Ovary (tissue), 9 donors: Measurements from ENCODE around the gene ARL10. TPM values are rescaled to one million over a fixed set of nuclear protein-coding genes. Genes with fewer than 3 reads are reported as not detected.
A peak's percentile ranks its signal among the peaks of the same experiment; 100 is the strongest.

Source experiments
- DNase-seq, 5 donors: peaks; one replicate each; pipeline ENCODE4 v3.0.0-alpha.2; 2019 to 2020
- H3K27ac ChIP-seq, 2 donors: fragments of 200-600 bp; one replicate each; pipeline versions ENCODE4 v1.5.1 to v1.8.0; 2019 to 2022
- H3K27me3 ChIP-seq: fragments of 200-600 bp; one replicate; pipeline ENCODE4 v1.8.0; 2022
- H3K36me3 ChIP-seq: fragments of 200-600 bp; sonication (generic); one replicate; pipeline ENCODE4 v1.5.1; 2019
- H3K4me1 ChIP-seq: one replicate; pipeline ENCODE4 v1.8.1; 2013; ENCODE audit warnings: mild to moderate bottlenecking, moderate library complexity; ENCODE audit not compliant: insufficient read depth
- H3K4me3 ChIP-seq: fragments of 200-600 bp; sonication (generic); one replicate; pipeline ENCODE4 v1.5.1; 2017
- H3K9me3 ChIP-seq, 2 donors: fragments of 200-600 bp in 1 of 2; sonication (generic) in 1 of 2; one replicate each; pipeline versions ENCODE4 v1.5.1 to v1.8.1; 2013 to 2019; ENCODE audit warnings: mild to moderate bottlenecking in 1 of 2, moderate library complexity in 1 of 2
- EP300 ChIP-seq: sonication (generic); formaldehyde crosslinking; IDR thresholded peaks from one replicate; pipeline ENCODE4 v1.6.1; 2017; ENCODE audit warnings: antibody characterized with exemption
- POLR2A ChIP-seq: fragments of 450-650 bp; IDR thresholded peaks from one replicate; pipeline ENCODE4 v1.6.1; 2017; ENCODE audit warnings: antibody characterized with exemption, mild to moderate bottlenecking, moderate library complexity
- WGBS, 3 donors: extraction: QIAGEN DNeasy Blood & Tissue Kit in 1 of 3; methylation state at CpG; one replicate each; pipeline versions ENCODE4 v1.1.5 to v1.1.7; 2013 to 2017; 5-methylcytosine and 5-hydroxymethylcytosine counted together
- intact Hi-C, 4 donors: fragments of 100-400 bp; cut with DNase I; formaldehyde crosslinking; loops; one replicate each; pipeline versions ENCODE4 v1.11.0 to v1.15.1; 2022 to 2023
- polyA plus RNA-seq, 2 donors: library from polyadenylated mRNA; stranded (reverse); fragments of 200-250 nt in 1 of 2; fragments of 350-450 nt in 1 of 2; fragmentation: Illumina TruSeq in 1 of 2; extraction: RNeasy Lipid Tissue Mini Kit (QIAGEN cat#74804) in 1 of 2; gene quantifications; one replicate each; pipeline ENCODE4 v1.2.3, GENCODE V29; 2013 to 2014
- total RNA-seq, 7 donors: library from RNA; depleted of rRNA in 2 of 7; stranded (reverse); fragments of >200 nt in 2 of 7; fragmentation: NEBNext Ultra II Directional in 3 of 7; extraction: Animal tissue kit (Norgen Biotek cat#: 25700) in 3 of 7; gene quantifications; one replicate each; pipeline versions ENCODE4 v1.1.0 to v1.2.4, GENCODE V29; 2016 to 2023
- TF ChIP-seq, protein P1 (sequence below), 3 donors: fragments of 450-650 bp in 2 of 3; fragments of 200-600 bp in 1 of 3; IDR thresholded peaks; one replicate each; pipeline versions ENCODE4 v1.5.1 to v1.8.0; 2016 to 2022; ENCODE audit warnings: antibody characterized with exemption in 3 of 3, mild to moderate bottlenecking in 1 of 3
- donor health status: DM: no; HTN: no; CAD: no; lungs with moderate emphysema.
- donor health status: DM: no; HTN: no; CAD: no.
- donor health status: Bipolar disorder and iron deficiency.
- donor health status: DM: yes; HTN: yes; CAD: no.
- donor health status: DM: no; HTN: no; CAD: no.
- donor health status: DM: yes; HTN: yes; CAD: no.

The ARL10 gene
- total and polyA plus RNA-seq, 9 donors = 4.0 to 26.7 (median 17.7) TPM

DNA sequence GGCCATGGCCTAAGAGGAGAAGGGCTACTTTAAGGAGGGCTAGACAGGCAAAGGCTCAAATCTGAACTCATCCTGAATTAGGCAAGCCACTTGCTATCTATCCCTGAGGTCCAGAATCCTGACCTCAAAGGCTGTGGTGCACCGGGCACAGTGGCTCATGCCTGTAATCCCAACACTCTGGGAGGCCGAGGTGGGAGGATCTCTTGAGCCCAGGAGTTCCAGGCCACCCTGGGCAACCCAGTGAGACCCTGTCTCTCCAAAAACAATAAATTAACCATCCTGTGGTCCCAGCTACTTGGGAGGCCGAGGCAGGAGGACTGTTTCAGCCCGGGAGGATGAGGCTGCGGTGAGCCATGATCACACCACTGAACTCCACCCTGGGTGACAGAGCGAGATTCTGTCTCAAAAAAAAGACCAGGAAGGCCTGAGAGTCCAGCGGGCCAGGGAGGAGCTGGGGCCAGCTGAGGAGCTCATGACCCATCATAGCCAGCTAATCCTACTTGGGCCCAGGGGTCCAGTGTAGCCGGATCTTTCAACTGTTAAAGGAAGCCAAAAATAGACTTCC is 19.2 kb downstream of the ARL10 start:
- intact Hi-C loops = no loop called here
- Histone ChIP-seq H3K27me3 (no peaks in the 10 kb centered on the region), H3K4me1 (peaks cover 5% of the 10 kb centered on the region), H3K27ac (no peak overlapping the region), H3K9me3 (no peaks in the 10 kb centered on the region), H3K4me3 (no peak overlapping the region), H3K36me3 (no peaks in the 10 kb centered on the region)
- no peak for TF ChIP-seq POLR2A
- TF ChIP-seq EP300 = no peak
- WGBS, 3 donors = 76 to 91% (median 83%) methylated on average over 8 of the region's 8 CpGs
- no peak for DNase-seq

DNA sequence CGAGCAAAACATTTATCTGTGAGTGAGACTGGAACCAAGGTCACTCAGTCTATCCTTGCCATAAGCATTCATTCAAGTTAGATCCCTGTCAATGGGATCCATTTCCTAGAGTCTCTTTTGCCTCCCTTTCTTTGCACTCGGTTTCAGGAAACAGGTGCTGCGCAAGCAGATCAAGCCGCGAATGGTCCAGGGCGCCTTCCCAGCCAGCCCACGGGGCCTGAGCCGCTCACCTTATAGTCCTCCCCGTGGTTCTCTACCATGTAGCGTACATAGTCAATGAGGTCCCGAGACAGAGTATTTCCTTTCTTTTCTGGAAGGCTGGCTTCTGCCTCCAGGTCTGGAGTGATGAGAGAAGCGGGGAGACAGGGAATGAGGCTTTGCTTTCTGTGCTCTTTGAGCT is 19.7 kb downstream of the ARL10 start:
- no peak overlapping the region for H3K27ac ChIP-seq
- H3K4me3 ChIP-seq = no peak overlapping the region
- H3K4me1 ChIP-seq = peaks cover 7% of the 10 kb centered on the region
- 80 to 92% (median 85%) methylated on average over 12 of the region's 12 CpGs for WGBS, 3 donors
- no peaks in the 10 kb centered on the region for H3K9me3 ChIP-seq
- DNase-seq = no peak
- no peaks in the 10 kb centered on the region for H3K36me3 ChIP-seq
- TF ChIP-seq, protein P1, sequence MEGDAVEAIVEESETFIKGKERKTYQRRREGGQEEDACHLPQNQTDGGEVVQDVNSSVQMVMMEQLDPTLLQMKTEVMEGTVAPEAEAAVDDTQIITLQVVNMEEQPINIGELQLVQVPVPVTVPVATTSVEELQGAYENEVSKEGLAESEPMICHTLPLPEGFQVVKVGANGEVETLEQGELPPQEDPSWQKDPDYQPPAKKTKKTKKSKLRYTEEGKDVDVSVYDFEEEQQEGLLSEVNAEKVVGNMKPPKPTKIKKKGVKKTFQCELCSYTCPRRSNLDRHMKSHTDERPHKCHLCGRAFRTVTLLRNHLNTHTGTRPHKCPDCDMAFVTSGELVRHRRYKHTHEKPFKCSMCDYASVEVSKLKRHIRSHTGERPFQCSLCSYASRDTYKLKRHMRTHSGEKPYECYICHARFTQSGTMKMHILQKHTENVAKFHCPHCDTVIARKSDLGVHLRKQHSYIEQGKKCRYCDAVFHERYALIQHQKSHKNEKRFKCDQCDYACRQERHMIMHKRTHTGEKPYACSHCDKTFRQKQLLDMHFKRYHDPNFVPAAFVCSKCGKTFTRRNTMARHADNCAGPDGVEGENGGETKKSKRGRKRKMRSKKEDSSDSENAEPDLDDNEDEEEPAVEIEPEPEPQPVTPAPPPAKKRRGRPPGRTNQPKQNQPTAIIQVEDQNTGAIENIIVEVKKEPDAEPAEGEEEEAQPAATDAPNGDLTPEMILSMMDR (IDR thresholded peaks at IDR 0.05) = no peak
- TF ChIP-seq EP300 (no peak), POLR2A (no peak)
- intact Hi-C loops = no loop called here
- no peaks in the 10 kb centered on the region for H3K27me3 ChIP-seq

DNA sequence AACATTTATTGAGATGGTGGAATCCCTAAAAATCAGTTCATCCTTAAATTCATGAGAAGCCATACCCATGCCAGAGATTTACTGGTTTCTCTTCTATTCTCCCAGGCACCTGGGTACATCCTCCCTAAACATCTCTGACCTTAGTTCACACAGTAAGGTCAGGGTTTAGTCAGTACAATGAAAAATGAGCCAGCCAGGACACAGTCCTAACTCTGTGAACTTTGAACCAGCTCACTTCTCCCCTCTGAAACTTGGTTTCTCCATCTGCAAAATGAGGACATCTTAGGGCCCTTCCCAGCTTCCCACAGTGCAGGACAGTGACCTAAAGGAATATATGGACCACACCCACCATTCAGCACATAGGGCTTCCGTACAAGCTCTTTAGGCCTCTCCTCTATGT is 21.2 kb downstream of the ARL10 start:
- intact Hi-C loops = no loop called here
- no peaks in the 10 kb centered on the region for H3K36me3 ChIP-seq
- H3K27me3 ChIP-seq = no peaks in the 10 kb centered on the region
- no peak overlapping the region for H3K4me3 ChIP-seq
- no peak for DNase-seq
- TF ChIP-seq POLR2A = no peak
- TF ChIP-seq EP300 = no peak
- TF ChIP-seq, protein P1 (IDR thresholded peaks at IDR 0.05) = no peak
- H3K27ac ChIP-seq = no peak overlapping the region
- no peaks in the 10 kb centered on the region for H3K9me3 ChIP-seq
- H3K4me1 ChIP-seq = peaks cover 7% of the 10 kb centered on the region
- WGBS, 3 donors = 67 to 83% (median 73%) methylated on average over 1 of the region's 1 CpG

DNA sequence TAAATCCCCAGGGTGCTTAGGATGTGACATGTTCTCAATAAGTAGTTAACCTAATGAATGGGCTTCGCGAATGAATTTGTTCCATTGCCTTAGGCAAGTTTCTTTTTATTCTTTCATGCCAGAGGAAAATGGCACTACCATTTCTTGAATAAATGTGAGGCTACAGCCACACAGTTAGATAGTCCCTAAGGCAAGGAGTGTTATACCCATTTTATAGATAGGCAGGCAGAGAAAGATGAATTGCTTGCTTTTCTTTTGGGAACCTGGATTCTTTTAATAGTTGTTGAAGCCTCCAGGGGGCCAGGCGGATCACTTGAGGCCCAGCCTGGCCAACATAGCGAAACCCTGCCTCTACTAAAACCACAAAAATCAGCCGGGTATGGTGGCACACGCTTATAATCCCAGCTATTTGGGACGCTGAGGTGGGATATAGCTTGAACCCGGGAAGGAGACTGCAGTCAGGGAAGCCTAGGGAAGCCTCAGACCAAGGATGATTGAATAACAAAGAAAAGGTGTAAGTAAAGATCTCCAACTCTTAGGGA is 22.2 kb downstream of the ARL10 start:
- intact Hi-C loops = no loop called here
- 33 to 38% (median 34%) methylated on average over 8 of the region's 8 CpGs for WGBS, 3 donors
- no peaks in the 10 kb centered on the region for H3K36me3 ChIP-seq
- no peaks in the 10 kb centered on the region for H3K27me3 ChIP-seq
- H3K4me1 ChIP-seq = peaks cover 7% of the 10 kb centered on the region
- H3K4me3 ChIP-seq = peak overlapping the region; percentile 76
- TF ChIP-seq, protein P1 (IDR thresholded peaks at IDR 0.05) = no peak
- TF ChIP-seq POLR2A (no peak), EP300 (no peak)
- H3K27ac ChIP-seq = no peak overlapping the region
- no peaks in the 10 kb centered on the region for H3K9me3 ChIP-seq
- DNase-seq = no peak

DNA sequence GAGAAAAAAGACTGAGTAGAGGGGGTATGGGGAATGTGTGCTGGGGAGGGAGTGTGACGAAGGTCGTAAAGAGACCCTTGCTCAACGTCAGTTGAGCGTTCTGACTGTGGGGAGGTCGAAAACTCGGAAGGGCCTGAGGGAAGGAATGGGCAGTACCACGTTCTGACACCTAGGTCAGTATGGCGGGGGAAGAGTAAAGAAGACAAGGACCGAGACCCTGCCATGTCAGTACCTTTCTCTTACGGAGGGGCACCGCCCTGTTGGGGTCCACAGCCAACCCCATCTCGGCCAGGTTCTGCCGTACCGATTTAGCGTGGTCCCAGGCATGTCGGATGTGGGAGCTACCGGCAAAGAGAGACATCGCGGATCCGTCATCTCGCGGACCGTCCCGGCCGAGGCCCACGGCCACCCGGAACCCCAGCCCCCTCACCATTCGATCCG is 22.7 kb downstream of the ARL10 start:
- intact Hi-C loops = loop anchor here in 1 of 4 donors (2.0 kb wide), 1 partner anchor 61 kb away; the partner anchor contains the start of gene FAF2

More for the DNA sequence above, 22.7 kb downstream of the ARL10 start:
- H3K27ac ChIP-seq = no peak overlapping the region
- peak overlapping the region; percentile 76 for H3K4me3 ChIP-seq
- TF ChIP-seq EP300 (no peak), POLR2A (no peak)
- TF ChIP-seq, protein P1 (IDR thresholded peaks at IDR 0.05) = no peak
- no peaks in the 10 kb centered on the region for H3K27me3 ChIP-seq
- WGBS, 3 donors = 0 to 1% (median 1%) methylated on average over 27 to 29 of the region's 29 CpGs
- H3K4me1 ChIP-seq = peaks cover 7% of the 10 kb centered on the region
- H3K9me3 ChIP-seq = no peaks in the 10 kb centered on the region
- no peaks in the 10 kb centered on the region for H3K36me3 ChIP-seq
- DNase-seq = no peak
